ENCODE results near the gene GFER. TPM values are rescaled to one million over a fixed set of nuclear protein-coding genes. Genes with fewer than 3 reads are reported as not detected.

The GFER gene
- total RNA-seq, 4 donors from 2014 or later, result 29.9 to 117 (median 64.3) TPM

GRCh38 chr16:2007081-2007836 lies 23.3 kb downstream of the GFER start:
- H3K27me3 ChIP-seq, result no peaks in the 10 kb centered on the region
- in situ Hi-C loops (cut with MboI; ENCODE audit: low pct_ligation_motif_present in 1 of 4, low pct_unique_long_range_greater_than_20kb in 1 of 4, low sequenced_read_pairs in 3 of 4) (loop anchor here in 1 of 4 donors (25.0 kb wide), 1 partner anchor 130 kb away; the partner anchor contains the start of genes PKD1 and RAB26), intact Hi-C loops (cut with DNase I; ENCODE audit: low total_unique reads) (loop anchor here (10.0 kb wide), 1 partner anchor 228 kb away; the partner anchor contains the start of gene DNASE1L2)
- 77% methylated on average over 16 of the region's 16 CpGs; no CpG with 5 or more reads in 1 of the 2 donors for WGBS, 2 donors (ENCODE audit: low coverage in 1 of 2)
- no peak for TF ChIP-seq POLR2A (IDR thresholded peaks at IDR 0.05)
- no peak for DNase-seq
- peak overlapping the region in 1 of 4 donors; percentile 78 for H3K4me3 ChIP-seq
- H3K27ac ChIP-seq, result peak overlapping the region in 3 of 4 donors; percentile 93 to 98 (median 94)
- peaks cover 0 to 5% (median 2%) of the 10 kb centered on the region in 4 donors for H3K36me3 ChIP-seq
- H3K4me1 ChIP-seq, result peaks cover 36 to 57% (median 49%) of the 10 kb centered on the region in 4 donors
- no peaks in the 10 kb centered on the region for H3K9me3 ChIP-seq

- Histone ChIP-seq H3K36me3 (no peaks in the 10 kb centered on the region), H3K27me3 (no peaks in the 10 kb centered on the region), H3K4me3 (peak overlapping the region in 3 of 4 donors; percentile 78 to 98 (median 82)), H3K4me1 (peaks cover 36 to 57% (median 49%) of the 10 kb centered on the region in 4 donors), H3K27ac (peak overlapping the region; percentile 93 to 98 (median 94)), H3K9me3 (no peaks in the 10 kb centered on the region)
- peak; percentile 68 for DNase-seq
- intact Hi-C loops (cut with DNase I; ENCODE audit: low total_unique reads), result loop anchor here (10.0 kb wide), 1 partner anchor 227 kb away; the partner anchor contains the start of gene DNASE1L2
- 11 to 32% methylated on average over 4 to 15 of the region's 15 CpGs for WGBS, 2 donors (ENCODE audit: low coverage in 1 of 2)
- in situ Hi-C loops (cut with MboI; ENCODE audit: low pct_ligation_motif_present in 1 of 4, low pct_unique_long_range_greater_than_20kb in 1 of 4, low sequenced_read_pairs in 3 of 4), result loop anchor here in 1 of 4 donors (25.0 kb wide), 1 partner anchor 129 kb away; the partner anchor contains the start of genes PKD1 and RAB26
- TF ChIP-seq POLR2AphosphoS5 (IDR thresholded peaks at IDR 0.05) (peak; percentile 16 to 66 (median 65)), CTCF (IDR thresholded peaks at IDR 0.05) (no peak), POLR2A (IDR thresholded peaks at IDR 0.05) (peak; percentile 52)
Observed at GRCh38 chr16:2008009-2008526, 24.1 kb downstream of the GFER start.

GRCh38 chr16:2008631-2009163 lies 24.7 kb downstream of the GFER start:
- Histone ChIP-seq H3K4me1 (peaks cover 34 to 54% (median 46%) of the 10 kb centered on the region in 4 donors), H3K36me3 (no peaks in the 10 kb centered on the region), H3K4me3 (peak overlapping the region; percentile 78 to 98 (median 85)), H3K27ac (peak overlapping the region; percentile 93 to 98 (median 94)), H3K27me3 (no peaks in the 10 kb centered on the region), H3K9me3 (no peaks in the 10 kb centered on the region)
- in situ Hi-C loops (cut with MboI; ENCODE audit: low pct_ligation_motif_present in 1 of 4, low pct_unique_long_range_greater_than_20kb in 1 of 4, low sequenced_read_pairs in 3 of 4) (loop anchor here in 1 of 4 donors (25.0 kb wide), 1 partner anchor 129 kb away; the partner anchor contains the start of genes PKD1 and RAB26), intact Hi-C loops (cut with DNase I; ENCODE audit: low total_unique reads) (loop anchor here (10.0 kb wide), 1 partner anchor 226 kb away; the partner anchor contains the start of gene DNASE1L2)
- WGBS, 2 donors (ENCODE audit: low coverage in 1 of 2), result 1% methylated on average over 23 of the region's 23 CpGs; no CpG with 5 or more reads in 1 of the 2 donors
- TF ChIP-seq POLR2A (IDR thresholded peaks at IDR 0.05) (no peak), CTCF (IDR thresholded peaks at IDR 0.05) (peak in 1 of 5 experiments; percentile 7)
- DNase-seq, result no peak

- Histone ChIP-seq H3K36me3 (no peaks in the 10 kb centered on the region), H3K4me3 (peak overlapping the region; percentile 78 to 98 (median 85)), H3K27ac (peak overlapping the region; percentile 93 to 98 (median 94)), H3K4me1 (peaks cover 28 to 49% (median 41%) of the 10 kb centered on the region in 4 donors), H3K27me3 (no peaks in the 10 kb centered on the region), H3K9me3 (no peaks in the 10 kb centered on the region)
- TF ChIP-seq POLR2A (IDR thresholded peaks at IDR 0.05) (no peak), POLR2AphosphoS5 (IDR thresholded peaks at IDR 0.05) (no peak), CTCF (IDR thresholded peaks at IDR 0.05) (no peak), EP300 (IDR thresholded peaks at IDR 0.05; ENCODE audit: low read depth) (no peak)
- DNase-seq, result no peak
- 0% methylated on average over 3 of the region's 55 CpGs; no CpG with 5 or more reads in 1 of the 2 donors for WGBS, 2 donors (ENCODE audit: low coverage in 1 of 2)
- in situ Hi-C loops (cut with MboI; ENCODE audit: low pct_ligation_motif_present in 1 of 4, low pct_unique_long_range_greater_than_20kb in 1 of 4, low sequenced_read_pairs in 3 of 4) (loop anchor here in 1 of 4 donors (25.0 kb wide), 1 partner anchor 128 kb away; the partner anchor contains the start of genes PKD1 and RAB26), intact Hi-C loops (cut with DNase I; ENCODE audit: low total_unique reads) (loop anchor here (10.0 kb wide), 1 partner anchor 226 kb away; the partner anchor contains the start of gene DNASE1L2)
Observed at GRCh38 chr16:2009164-2009711, 25.2 kb downstream of the GFER start.
